ENCODE data around the gene AMELX. TPM values are rescaled to one million over a fixed set of nuclear protein-coding genes. Genes with fewer than 3 reads are reported as not detected.

The AMELX gene
- total and polyA plus RNA-seq, 2 of the 13 experiments (the other 11 are each of a cell fraction or from before 2014, with no cell fraction given): not detected

- no TSS peak for BruUV-seq (replicated peaks)
- TF ChIP-seq JUN (CRISPR knock-in tag; IDR thresholded peaks at IDR 0.05): no peak
- no peak for TF ChIP-seq SNRNP70 (IDR thresholded peaks at IDR 0.05; ENCODE audit: low read depth, low read length)
- intact Hi-C loops (cut with micrococcal nuclease; ENCODE audit: unreplicated experiment): no loop called here
Observed at GRCh38 chrX:11290416-11291102, 2.7 kb upstream of the AMELX start.

GRCh38 chrX:11296051-11296450 is 2.8 kb downstream of the AMELX start:
- DNase-seq (ENCODE audit: low spot score): no peak
- Histone ChIP-seq H3K4me3 (replicated peaks in 1 of 3; ENCODE audit: insufficient read depth in 1 of 3, low read depth in 2 of 3, low read length in 3 of 3) (no peak overlapping the region), H3K9me3 (ENCODE audit: low read length) (no peaks in the 10 kb centered on the region), H2AFZ (ENCODE audit: low read length) (no peak overlapping the region), H3K79me2 (ENCODE audit: insufficient read depth, low read length) (no peaks in the 10 kb centered on the region), H3K27me3 (ENCODE audit: control insufficient read depth in 1 of 2, insufficient read depth in 2 of 2, low read length in 2 of 2) (no peaks in the 10 kb centered on the region), H4K20me1 (ENCODE audit: insufficient read depth, low read length) (no peaks in the 10 kb centered on the region), H3K36me3 (replicated peaks in 1 of 2; ENCODE audit: control insufficient read depth in 1 of 2, insufficient read depth in 2 of 2, low read length in 2 of 2) (no peaks in the 10 kb centered on the region), H3K4me1 (ENCODE audit: insufficient read depth, low read length) (no peaks in the 10 kb centered on the region), H3K9ac (ENCODE audit: insufficient read depth, low read depth, low read length) (no peak overlapping the region), H3K27ac (ENCODE audit: extremely low read length, insufficient read depth, low read length) (no peak overlapping the region), H3K4me2 (ENCODE audit: low read depth, low read length) (no peak overlapping the region)
- in situ Hi-C loops (cut with HindIII; ENCODE audit: extremely low pct_ligation_motif_present, low pct_unique_long_range_greater_than_20kb): no loop called here
- intact Hi-C loops (cut with micrococcal nuclease; ENCODE audit: unreplicated experiment): no loop called here
- ATAC-seq: no peak
- TF ChIP-seq RFX3 (CRISPR knock-in tag; IDR thresholded peaks at IDR 0.05): no peak
- no peak for TF ChIP-seq MNT (IDR thresholded peaks at IDR 0.05)
- TF ChIP-seq NONO (IDR thresholded peaks at IDR 0.05): no peak
- TF ChIP-seq NONO (CRISPR knock-in tag; conservative IDR thresholded peaks at IDR 0.05): no peak
- no peak for TF ChIP-seq SMC3 (IDR thresholded peaks at IDR 0.05; ENCODE audit: low read length)
- TF ChIP-seq ZSCAN25 (CRISPR knock-in tag; IDR thresholded peaks at IDR 0.05): no peak
- TF ChIP-seq ZNF124 (CRISPR knock-in tag; IDR thresholded peaks at IDR 0.05): no peak
- TF ChIP-seq ZNF510 (CRISPR knock-in tag; IDR thresholded peaks at IDR 0.05; ENCODE audit: low read depth): no peak
- no TSS peak for BruUV-seq (replicated peaks)
- ChIA-PET POLR2A (no interaction called here), CTCF (ENCODE audit: low intra/inter-chr PET ratio, low total read pairs) (no interaction called here)
- FAIRE-seq: no peak
- WGBS (ENCODE audit: low lambda C conversion rate): 39% methylated on average over 4 of the region's 5 CpGs

More at GRCh38 chrX:11290416-11291102, 2.7 kb upstream of the AMELX start:
- WGBS (ENCODE audit: low lambda C conversion rate): 15% methylated on average over 8 of the region's 8 CpGs
- Histone ChIP-seq H2AFZ (ENCODE audit: low read length) (no peak overlapping the region), H3K9ac (ENCODE audit: insufficient read depth, low read depth, low read length) (no peak overlapping the region), H3K36me3 (replicated peaks in 1 of 2; ENCODE audit: control insufficient read depth in 1 of 2, insufficient read depth in 2 of 2, low read length in 2 of 2) (no peaks in the 10 kb centered on the region), H3K4me1 (ENCODE audit: insufficient read depth, low read length) (no peaks in the 10 kb centered on the region), H3K4me2 (ENCODE audit: low read depth, low read length) (no peak overlapping the region), H3K9me3 (ENCODE audit: low read length) (no peaks in the 10 kb centered on the region), H3K27ac (ENCODE audit: extremely low read length, insufficient read depth, low read length) (no peak overlapping the region), H3K79me2 (ENCODE audit: insufficient read depth, low read length) (no peaks in the 10 kb centered on the region), H4K20me1 (ENCODE audit: insufficient read depth, low read length) (no peaks in the 10 kb centered on the region), H3K4me3 (replicated peaks in 1 of 3; ENCODE audit: insufficient read depth in 1 of 3, low read depth in 2 of 3, low read length in 3 of 3) (no peak overlapping the region), H3K27me3 (ENCODE audit: control insufficient read depth in 1 of 2, insufficient read depth in 2 of 2, low read length in 2 of 2) (no peaks in the 10 kb centered on the region)
- CTCF ChIA-PET (ENCODE audit: low intra/inter-chr PET ratio, low total read pairs): no interaction called here
- ATAC-seq (no peak), DNase-seq (ENCODE audit: low spot score) (no peak), FAIRE-seq (no peak)
- in situ Hi-C loops (cut with HindIII; ENCODE audit: extremely low pct_ligation_motif_present, low pct_unique_long_range_greater_than_20kb): no loop called here
- POLR2A ChIA-PET: no interaction called here
